Measurements from ENCODE around the gene RPS8.

- TF ChIP-seq EZH2 (IDR thresholded peaks at IDR 0.05) (no peak), CTCF (IDR thresholded peaks at IDR 0.05) (no peak), EZH2phosphoT487 (IDR thresholded peaks at IDR 0.05) (no peak)
These were observed 15.8 kb downstream of the RPS8 start for GRCh38 chr1:44790968-44791801.
